BJ (cell line): ENCODE measurements around the gene CDAN1. TPM values are rescaled to one million over a fixed set of nuclear protein-coding genes. Genes with fewer than 3 reads are reported as not detected.

ENCODE experiments used
- CTCF ChIA-PET: fragments of 350-600 bp; formaldehyde crosslinking; extraction: SDS; loops from one replicate; lab custom pipeline; 2021; ENCODE audit warnings: antibody characterized with exemption, inconsistent platforms; lab: Yijun Ruan, JAX
- POLR2A ChIA-PET: fragments of 300-600 bp; sonication (Branson Sonifier 250); formaldehyde crosslinking; extraction: SDS; loops from one replicate; lab custom pipeline; 2021; ENCODE audit warnings: antibody characterized with exemption; lab: Charles Lee
- DNase-seq: peaks from one replicate; pipeline ENCODE4 v3.0.0-alpha.2; 2011; ENCODE audit warnings: low read depth
- H3K27me3 ChIP-seq: 2 replicates; pipeline ENCODE4 v1.6.0; 2011; ENCODE audit warnings: low read length; ENCODE audit not compliant: control insufficient read depth, insufficient read depth
- H3K36me3 ChIP-seq: 2 replicates; pipeline ENCODE4 v1.5.1; 2011; ENCODE audit warnings: low read length; ENCODE audit not compliant: control insufficient read depth, insufficient read depth
- H3K4me3 ChIP-seq: 2 replicates; pipeline ENCODE4 v1.5.1; 2011; ENCODE audit warnings: low read depth, mild to moderate bottlenecking, control low read depth, low read length
- CTCF ChIP-seq: IDR thresholded peaks from 2 replicates; pipeline ENCODE4 v1.5.1; 2011; ENCODE audit warnings: low read depth, mild to moderate bottlenecking, control low read depth, inconsistent platforms, low read length, moderate library complexity; ENCODE audit not compliant: insufficient read depth
- polyA plus RNA-seq: library from polyadenylated mRNA; depleted of rRNA; stranded (reverse); fragments of >200 nt; gene quantifications from 2 replicates; pipeline ENCODE4 v1.2.3, GENCODE V29; 2011

The CDAN1 gene
- polyA plus RNA-seq, 1 experiment: 4.3 TPM

- no peak for DNase-seq
- no peak overlapping the region for H3K4me3 ChIP-seq
- H3K27me3 ChIP-seq: no peaks in the 10 kb centered on the region
- ChIA-PET POLR2A (no interaction called here), CTCF (interaction anchor here (1.2 kb wide), 1 partner anchor 200 kb away, joined by 3 read pairs; no protein-coding TSS in a partner anchor)
- no peak for TF ChIP-seq CTCF
- H3K36me3 ChIP-seq: peaks cover 32% of the 10 kb centered on the region
Observed at GRCh38 chr15:42726114-42726513, 10.8 kb downstream of the CDAN1 start.

GRCh38 chr15:42725331-42725903, 11.5 kb downstream of the CDAN1 start:
- no peak overlapping the region for H3K4me3 ChIP-seq
- ChIA-PET POLR2A (no interaction called here), CTCF (interaction anchor here (0.9 kb wide), 1 partner anchor 50 kb away, joined by 3 read pairs; no protein-coding TSS in a partner anchor)
- H3K36me3 ChIP-seq: peaks cover 27% of the 10 kb centered on the region
- DNase-seq: no peak
- TF ChIP-seq CTCF: no peak
- no peaks in the 10 kb centered on the region for H3K27me3 ChIP-seq

GRCh38 chr15:42724276-42724675, 12.7 kb downstream of the CDAN1 start:
- DNase-seq: no peak
- ChIA-PET POLR2A (no interaction called here), CTCF (no interaction called here)
- no peak for TF ChIP-seq CTCF
- Histone ChIP-seq H3K36me3 (peaks cover 29% of the 10 kb centered on the region), H3K27me3 (no peaks in the 10 kb centered on the region), H3K4me3 (no peak overlapping the region)

- no peak for DNase-seq
Observed at GRCh38 chr15:42723068-42723467, 13.9 kb downstream of the CDAN1 start.

GRCh38 chr15:42721916-42722315, 15.0 kb downstream of the CDAN1 start:
- ChIA-PET CTCF (no interaction called here), POLR2A (no interaction called here)
- TF ChIP-seq CTCF: no peak
- H3K4me3 ChIP-seq: no peak overlapping the region
- no peaks in the 10 kb centered on the region for H3K27me3 ChIP-seq
- H3K36me3 ChIP-seq: peaks cover 26% of the 10 kb centered on the region
- DNase-seq: no peak

More at GRCh38 chr15:42723068-42723467, 13.9 kb downstream of the CDAN1 start:
- ChIA-PET POLR2A (no interaction called here), CTCF (interaction anchor here (0.7 to 1.3 kb wide), 4 partner anchors 8 to 20 kb away, joined by 3 to 4 read pairs (median 3); no protein-coding TSS in a partner anchor)
- no peaks in the 10 kb centered on the region for H3K27me3 ChIP-seq
- no peak overlapping the region for H3K4me3 ChIP-seq
- peaks cover 32% of the 10 kb centered on the region for H3K36me3 ChIP-seq
- no peak for TF ChIP-seq CTCF
